HepG2 (cell line): ENCODE results near the gene AAR2. TPM values are rescaled to one million over a fixed set of nuclear protein-coding genes. Genes with fewer than 3 reads are reported as not detected.

Experiments
- ATAC-seq: fragments of 200-7000 bp; cut with Tn5 transposase; 3 replicates; pipeline ENCODE4 v1.9.1; 2020; ENCODE audit warnings: mild to moderate bottlenecking, moderate library complexity
- BruUV-seq: library from RNA; stranded (reverse); fragments of 400-500 nt; replicated peaks from 2 replicates; lab custom pipeline; 2021; lab: Mats Ljungman, UMichigan
- CTCF ChIA-PET: fragments of 300-600 bp; formaldehyde crosslinking; extraction: SDS; loops from one replicate; lab custom pipeline; 2021; ENCODE audit warnings: low total read pairs, inconsistent platforms, low intra/inter-chr PET ratio; lab: Yijun Ruan, JAX
- POLR2A ChIA-PET: fragments of 350-600 bp; sonication (Branson Sonifier 250); formaldehyde crosslinking; loops from one replicate; lab custom pipeline; 2020; ENCODE audit warnings: antibody characterized with exemption, inconsistent platforms; lab: Yijun Ruan, JAX
- DNase-seq: peaks from one replicate; pipeline ENCODE4 v3.0.0-alpha.2; 2015; ENCODE audit warnings: low spot score
- FAIRE-seq: peaks from 3 replicates; lab custom pipeline; 2011; peaks lifted over from hg19 to GRCh38; lab: Jason Lieb, UNC
- H2AFZ ChIP-seq: one replicate; pipeline ENCODE4 v1.6.1; 2011; ENCODE audit warnings: low read length, inconsistent platforms
- H3K27ac ChIP-seq: fragments of 300-600 bp; 3 replicates; pipeline ENCODE4 v1.8.0; 2011; ENCODE audit warnings: mixed run types, mild to moderate bottlenecking, mixed read lengths, low read length, inconsistent platforms; ENCODE audit not compliant: insufficient read depth; ENCODE audit errors: extremely low read length
- H3K27me3 ChIP-seq, 2 experiments: fragments of 200-600 bp in 1 of 2; 2 replicates in 1 of 2; 3 replicates in 1 of 2; pipeline versions ENCODE4 v1.6.0 to v1.8.0; 2011; ENCODE audit warnings: low read length in 2 of 2, mild to moderate bottlenecking in 2 of 2, moderate library complexity in 2 of 2, inconsistent platforms in 1 of 2; ENCODE audit not compliant: insufficient read depth in 2 of 2, control insufficient read depth in 1 of 2
- H3K36me3 ChIP-seq, 2 experiments: fragments of 200-600 bp in 1 of 2; replicated peaks in 1 of 2; 2 replicates in 1 of 2; 3 replicates in 1 of 2; pipeline versions ENCODE4 v1.5.1 to v1.8.0; 2011; ENCODE audit warnings: low read length in 2 of 2, inconsistent platforms in 1 of 2; ENCODE audit not compliant: insufficient read depth in 2 of 2, control insufficient read depth in 1 of 2
- H3K4me1 ChIP-seq: 2 replicates; pipeline ENCODE4 v1.5.1; 2012; ENCODE audit warnings: low read length, inconsistent platforms; ENCODE audit not compliant: insufficient read depth
- H3K4me2 ChIP-seq: 2 replicates; pipeline ENCODE4 v1.6.0; 2011; ENCODE audit warnings: low read depth, low read length, inconsistent platforms
- H3K4me3 ChIP-seq, 3 experiments: fragments of 200-600 bp in 1 of 3; sonication (generic), shearing (Covaris generic) in 1 of 3; replicated peaks in 1 of 3; 2 replicates each; pipeline ENCODE4 v1.5.1; 2011 to 2016; ENCODE audit warnings: low read length in 3 of 3, inconsistent platforms in 2 of 3, low read depth in 2 of 3, mild to moderate bottlenecking in 2 of 3, control low read depth in 1 of 3, mixed read lengths in 1 of 3; ENCODE audit not compliant: insufficient read depth in 1 of 3
- H3K79me2 ChIP-seq: one replicate; pipeline ENCODE4 v1.6.1; 2011; ENCODE audit warnings: low read length, inconsistent platforms; ENCODE audit not compliant: insufficient read depth
- H3K9ac ChIP-seq: 2 replicates; pipeline ENCODE4 v1.6.0; 2011; ENCODE audit warnings: mild to moderate bottlenecking, low read depth, low read length, inconsistent platforms; ENCODE audit not compliant: insufficient read depth
- H3K9me3 ChIP-seq: 2 replicates; pipeline ENCODE4 v1.5.1; 2012; ENCODE audit warnings: mild to moderate bottlenecking, low read length
- H4K20me1 ChIP-seq: 2 replicates; pipeline ENCODE4 v1.6.0; 2011; ENCODE audit warnings: inconsistent platforms, mild to moderate bottlenecking, low read length, moderate library complexity; ENCODE audit not compliant: insufficient read depth
- GABPB1 ChIP-seq: IDR thresholded peaks from 2 replicates; pipeline ENCODE4 v1.6.1; 2016; ENCODE audit warnings: mild to moderate bottlenecking, missing genetic modification reagents, moderate library complexity, missing compliant biosample characterization
- SMARCE1 ChIP-seq: fragments of 450-650 bp; IDR thresholded peaks from 2 replicates; pipeline ENCODE4 v1.6.1; 2017; ENCODE audit warnings: borderline replicate concordance
- ZFAT ChIP-seq: sonication (generic); formaldehyde crosslinking; conservative IDR thresholded peaks from 2 replicates; pipeline ENCODE4 v1.8.1; 2023; ENCODE audit warnings: missing genetic modification reagents, inconsistent platforms
- WGBS: methylation state at CpG from one replicate; pipeline ENCODE4 v1.1.6; 2017; ENCODE audit warnings: low lambda C conversion rate; 5-methylcytosine and 5-hydroxymethylcytosine counted together
- in situ Hi-C: cut with HindIII; loops from 2 replicates; pipeline ENCODE4 v1.10.0; 2017; ENCODE audit warnings: low pct_unique_long_range_greater_than_20kb; ENCODE audit not compliant: extremely low pct_ligation_motif_present
- intact Hi-C: fragments of 100-400 bp; cut with micrococcal nuclease; formaldehyde crosslinking; loops from one replicate; pipeline ENCODE4 v1.10.0; 2022; ENCODE audit not compliant: unreplicated experiment
- polyA plus RNA-seq, 8 experiments: library from polyadenylated mRNA; depleted of rRNA in 3 of 8; stranded (reverse) in 7 of 8; unstranded in 1 of 8; fragments of >200 nt; fragmentation: Illumina TruSeq in 4 of 8; extraction: Trizol in 4 of 8; gene quantifications; 2 replicates each; pipeline versions ENCODE4 v1.2.1 to v1.2.3, GENCODE V29; 2011 to 2016; ENCODE audit warnings: low read depth in 4 of 8, missing spikeins in 1 of 8, mixed read lengths in 1 of 8; ENCODE audit not compliant: insufficient read depth in 1 of 8
- total RNA-seq, 5 experiments: library from RNA; depleted of rRNA; stranded (reverse); fragments of >200 nt; fragmentation: Illumina TruSeq; extraction: Trizol; gene quantifications; 2 replicates each; pipeline ENCODE4 v1.2.3, GENCODE V29; 2016; ENCODE audit warnings: low read depth in 1 of 5

AAR2 gene
- total and polyA plus RNA-seq, 2 of the 13 experiments (the other 11 are each of a cell fraction or from before 2014, with no cell fraction given): 45.2 to 46.2 TPM

DNA sequence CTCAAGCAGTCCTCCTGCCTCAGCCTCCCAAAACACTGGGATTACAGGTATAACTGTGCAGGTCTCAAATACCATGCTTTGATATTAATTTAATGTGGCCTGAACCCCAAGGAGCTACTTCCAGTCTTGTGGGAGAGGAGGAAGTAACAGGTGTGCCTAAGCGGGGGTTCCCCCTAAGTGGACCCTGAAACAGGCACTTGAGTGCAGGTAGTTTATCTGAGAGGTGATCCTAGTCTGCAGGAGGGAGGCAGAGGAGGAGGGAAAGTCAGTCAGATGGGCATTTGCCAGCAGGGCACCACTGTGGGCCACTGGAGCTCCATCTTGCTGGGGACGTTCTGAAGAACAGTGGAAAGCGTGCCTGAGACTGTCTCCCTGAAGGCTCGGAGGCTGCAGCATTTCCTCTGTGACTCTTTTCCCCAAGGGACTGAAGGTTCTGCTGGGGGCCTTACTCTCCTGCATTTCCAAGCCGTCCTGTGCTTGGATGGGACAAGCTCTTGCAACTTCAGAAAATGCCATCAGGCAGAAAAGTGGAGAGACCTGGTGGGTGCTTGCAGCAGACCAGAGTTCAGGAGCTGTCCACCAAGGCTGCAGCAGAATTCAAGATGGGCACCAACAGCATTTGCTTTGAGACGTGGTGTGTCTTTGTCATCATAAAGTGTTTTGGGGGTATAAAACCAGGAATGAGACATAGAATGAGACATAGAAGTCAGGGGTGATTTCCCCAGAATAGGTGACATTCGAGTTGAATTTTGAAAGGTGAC, 65.3 kb downstream of the AAR2 start:
- no peak for FAIRE-seq
- no peaks in the 10 kb centered on the region for H3K36me3 ChIP-seq
- peaks cover 3 to 41% of the 10 kb centered on the region in 2 experiments; a peak in 4 of 5 replicates for H3K27me3 ChIP-seq
- in situ Hi-C loops (no loop called here), intact Hi-C loops (no loop called here)
- ChIA-PET CTCF (no interaction called here), POLR2A (no interaction called here)
- H4K20me1 ChIP-seq: peaks cover 4% of the 10 kb centered on the region; the same call in 1 of the 2 replicates
- BruUV-seq: no TSS peak
- no peak overlapping the region for H3K27ac ChIP-seq
- no peak overlapping the region for H3K4me2 ChIP-seq
- no peak overlapping the region for H2AFZ ChIP-seq
- no peak for ATAC-seq
- H3K9ac ChIP-seq: no peak overlapping the region
- H3K4me1 ChIP-seq: no peaks in the 10 kb centered on the region
- H3K79me2 ChIP-seq: no peaks in the 10 kb centered on the region
- H3K9me3 ChIP-seq: no peaks in the 10 kb centered on the region
- no peak for TF ChIP-seq GABPB1 (CRISPR knock-in tag)
- WGBS: 36% methylated on average over 7 of the region's 7 CpGs
- H3K4me3 ChIP-seq: no peak overlapping the region
- no peak for DNase-seq

DNA sequence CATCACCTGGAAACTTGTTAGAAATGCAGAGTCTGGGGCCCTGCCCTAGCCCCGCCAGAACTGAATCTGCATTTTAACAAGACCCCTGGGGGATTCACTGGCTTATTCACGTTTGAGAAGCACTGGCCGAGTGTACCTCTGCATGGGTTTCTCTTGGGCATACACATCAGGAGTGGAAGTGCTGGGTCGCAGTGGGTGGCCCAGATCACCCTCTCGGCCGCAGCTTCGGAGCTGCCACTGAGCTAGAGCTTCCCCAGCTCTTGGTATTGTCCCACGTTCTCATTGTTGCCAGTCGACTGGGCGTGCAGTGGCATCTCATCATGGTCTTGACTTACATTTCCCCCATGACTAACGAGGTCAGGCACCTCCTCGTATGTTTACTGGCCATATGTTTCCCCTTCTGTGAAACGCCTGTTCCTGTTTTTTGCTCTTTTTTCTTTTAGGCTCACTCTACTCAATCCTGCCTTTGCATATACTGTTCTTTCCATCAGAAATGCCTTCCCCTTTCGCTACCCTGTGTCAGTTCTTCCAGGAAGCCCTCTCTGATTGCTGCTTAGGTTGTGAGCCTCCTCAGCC, 66.8 kb downstream of the AAR2 start:
- TF ChIP-seq ZFAT (CRISPR knock-in tag) (no peak), SMARCE1 (no peak)
- no peak overlapping the region for H3K4me3 ChIP-seq
- no peaks in the 10 kb centered on the region for H3K79me2 ChIP-seq
- WGBS: 44% methylated on average over 11 of the region's 14 CpGs
- in situ Hi-C loops (no loop called here), intact Hi-C loops (no loop called here)
- H2AFZ ChIP-seq: no peak overlapping the region
- CTCF ChIA-PET: no interaction called here
- H3K27ac ChIP-seq: no peak overlapping the region
- no peak for DNase-seq
- H3K27me3 ChIP-seq: peaks cover 5 to 51% of the 10 kb centered on the region in 2 experiments
- H4K20me1 ChIP-seq: peaks cover 4% of the 10 kb centered on the region; the same call in 1 of the 2 replicates
- ATAC-seq: no peak
- no TSS peak for BruUV-seq
- FAIRE-seq: no peak
- POLR2A ChIA-PET: no interaction called here
- H3K4me2 ChIP-seq: no peak overlapping the region
- no peak overlapping the region for H3K9ac ChIP-seq
- H3K9me3 ChIP-seq: no peaks in the 10 kb centered on the region
- no peaks in the 10 kb centered on the region for H3K36me3 ChIP-seq
- H3K4me1 ChIP-seq: no peaks in the 10 kb centered on the region
